IMR-90 (cell line): ENCODE measurements around the gene HAUS3. TPM values are rescaled to one million over a fixed set of nuclear protein-coding genes. Genes with fewer than 3 reads are reported as not detected.

ENCODE experiments used
- ATAC-seq: fragments of 200-7000 bp; cut with Tn5 transposase; 2 replicates; pipeline ENCODE4 v1.9.1; 2020; ENCODE audit warnings: low read depth, mild to moderate bottlenecking, moderate library complexity
- BruUV-seq: library from RNA; stranded (reverse); fragments of 400-500 nt; replicated peaks from 2 replicates; lab custom pipeline; 2021; lab: Mats Ljungman, UMichigan
- CTCF ChIA-PET: fragments of 300-600 bp; formaldehyde crosslinking; extraction: SDS; loops from one replicate; lab custom pipeline; 2021; ENCODE audit warnings: antibody characterized with exemption; lab: Yijun Ruan, JAX
- POLR2A ChIA-PET: fragments of 300-600 bp; sonication (Branson Sonifier 250); formaldehyde crosslinking; loops from one replicate; lab custom pipeline; 2022; ENCODE audit warnings: antibody characterized with exemption; ENCODE audit not compliant: unreplicated experiment; lab: Charles Lee
- DNase-seq: peaks from one replicate; pipeline ENCODE4 v3.0.0; 2013
- H2AFZ ChIP-seq: replicated peaks from 2 replicates; pipeline ENCODE3; 2013; ENCODE audit warnings: low read length, mild to moderate bottlenecking; ENCODE audit not compliant: poor library complexity
- H2AK5ac ChIP-seq: 2 replicates; pipeline ENCODE4 v1.6.1; 2013; ENCODE audit warnings: low read depth, low read length, inconsistent platforms
- H2AK9ac ChIP-seq: replicated peaks from 2 replicates; pipeline ENCODE3; 2013; ENCODE audit warnings: mild to moderate bottlenecking, low read depth, low read length, moderate library complexity; ENCODE audit not compliant: poor library complexity
- H2BK120ac ChIP-seq: 2 replicates; pipeline ENCODE4 v1.6.1; 2013; ENCODE audit warnings: low read depth, low read length, inconsistent platforms
- H2BK15ac ChIP-seq: 3 replicates; pipeline ENCODE4 v1.6.1; 2013; ENCODE audit warnings: low read depth, low read length, inconsistent platforms
- H2BK20ac ChIP-seq: 2 replicates; pipeline ENCODE4 v1.6.1; 2013; ENCODE audit warnings: low read depth, mild to moderate bottlenecking, inconsistent platforms, low read length, moderate library complexity
- H2BK5ac ChIP-seq: 2 replicates; pipeline ENCODE4 v1.6.1; 2013; ENCODE audit warnings: mild to moderate bottlenecking, low read depth, low read length, inconsistent platforms; ENCODE audit not compliant: poor library complexity, severe bottlenecking
- H3K14ac ChIP-seq: replicated peaks from 2 replicates; pipeline ENCODE4 v1.6.1; 2013; ENCODE audit warnings: low read depth, low read length, inconsistent platforms
- H3K18ac ChIP-seq: 2 replicates; pipeline ENCODE4 v1.6.1; 2013; ENCODE audit warnings: low read depth, low read length, control low read depth
- H3K23ac ChIP-seq: 2 replicates; pipeline ENCODE4 v1.6.1; 2013; ENCODE audit warnings: low read depth, low read length, inconsistent platforms
- H3K27ac ChIP-seq: 2 replicates; pipeline ENCODE4 v1.5.1; 2013; ENCODE audit warnings: mild to moderate bottlenecking, control low read depth, low read length; ENCODE audit not compliant: insufficient read depth
- H3K27me3 ChIP-seq: 2 replicates; pipeline ENCODE4 v1.6.1; 2013; ENCODE audit warnings: low read length; ENCODE audit not compliant: control insufficient read depth, insufficient read depth
- H3K36me3 ChIP-seq: 2 replicates; pipeline ENCODE4 v1.6.1; 2013; ENCODE audit warnings: low read length, mixed read lengths; ENCODE audit not compliant: control insufficient read depth, insufficient read depth
- H3K4ac ChIP-seq: 2 replicates; pipeline ENCODE4 v1.6.1; 2013; ENCODE audit warnings: low read depth, low read length, inconsistent platforms
- H3K4me1 ChIP-seq: 2 replicates; pipeline ENCODE4 v1.6.1; 2013; ENCODE audit warnings: low read length, mixed read lengths; ENCODE audit not compliant: control insufficient read depth, insufficient read depth
- H3K4me2 ChIP-seq: 2 replicates; pipeline ENCODE4 v1.6.1; 2013; ENCODE audit warnings: low read depth, mild to moderate bottlenecking, control low read depth, low read length, moderate library complexity
- H3K4me3 ChIP-seq: 2 replicates; pipeline ENCODE4 v1.5.1; 2013; ENCODE audit warnings: low read depth, mild to moderate bottlenecking, control low read depth, low read length, moderate library complexity; ENCODE audit not compliant: insufficient read depth
- H3K56ac ChIP-seq: 2 replicates; pipeline ENCODE4 v1.6.1; 2013; ENCODE audit warnings: low read length, inconsistent platforms; ENCODE audit not compliant: insufficient read depth; ENCODE audit errors: extremely low read depth
- H3K79me1 ChIP-seq, 2 experiments: 2 replicates each; pipeline ENCODE4 v1.6.1; 2013; ENCODE audit warnings: low read length in 2 of 2, inconsistent platforms in 1 of 2, low read depth in 1 of 2
- H3K9ac ChIP-seq: 2 replicates; pipeline ENCODE4 v1.6.1; 2013; ENCODE audit warnings: low read depth, low read length, control low read depth
- H3K9me1 ChIP-seq: 2 replicates; pipeline ENCODE4 v1.6.1; 2013; ENCODE audit warnings: low read length, inconsistent platforms; ENCODE audit not compliant: insufficient read depth
- H3K9me3 ChIP-seq: 2 replicates; pipeline ENCODE4 v1.6.1; 2013; ENCODE audit warnings: low read length; ENCODE audit not compliant: control insufficient read depth, insufficient read depth
- H4K20me1 ChIP-seq: 2 replicates; pipeline ENCODE4 v1.6.1; 2013; ENCODE audit warnings: low read length, inconsistent platforms; ENCODE audit not compliant: insufficient read depth
- H4K5ac ChIP-seq: 2 replicates; pipeline ENCODE4 v1.6.1; 2013; ENCODE audit warnings: mild to moderate bottlenecking, low read depth, low read length, control low read depth
- H4K8ac ChIP-seq, 2 experiments: 2 replicates each; pipeline ENCODE4 v1.6.1; 2013; ENCODE audit warnings: low read depth in 2 of 2, low read length in 2 of 2, control low read depth in 1 of 2, inconsistent platforms in 1 of 2
- H4K91ac ChIP-seq: 2 replicates; pipeline ENCODE4 v1.6.1; 2013; ENCODE audit warnings: low read depth, low read length, inconsistent platforms; ENCODE audit not compliant: insufficient read depth
- BHLHE40 ChIP-seq: fragments of 150-350 bp; IDR thresholded peaks from 2 replicates; pipeline ENCODE4 v1.6.1; 2016; ENCODE audit warnings: mild to moderate bottlenecking, low read depth, low read length
- CEBPB ChIP-seq: IDR thresholded peaks from 2 replicates; pipeline ENCODE4 v1.6.1; 2012; ENCODE audit warnings: low read depth, low read length, improper control_type of control experiment
- CHD1 ChIP-seq: IDR thresholded peaks from 2 replicates; pipeline ENCODE4 v1.6.1; 2012; ENCODE audit warnings: low read depth, low read length, improper control_type of control experiment
- MAFK ChIP-seq: IDR thresholded peaks from 2 replicates; pipeline ENCODE4 v1.6.1; 2012; ENCODE audit warnings: low read depth, low read length, improper control_type of control experiment
- MXI1 ChIP-seq: IDR thresholded peaks from 2 replicates; pipeline ENCODE4 v1.6.1; 2012; ENCODE audit warnings: low read depth, mild to moderate bottlenecking, low read length, moderate library complexity, borderline replicate concordance
- NFE2L2 ChIP-seq: fragments of 150-350 bp; IDR thresholded peaks from 2 replicates; pipeline ENCODE4 v1.6.1; 2016; ENCODE audit warnings: low read depth, mild to moderate bottlenecking, low read length
- POLR2A ChIP-seq: IDR thresholded peaks from 2 replicates; pipeline ENCODE4 v1.6.1; 2012; ENCODE audit warnings: mild to moderate bottlenecking, low read depth, low read length
- SMC3 ChIP-seq: fragments of 150-350 bp; IDR thresholded peaks from 2 replicates; pipeline ENCODE4 v1.6.1; 2016; ENCODE audit warnings: low read depth, mild to moderate bottlenecking, antibody characterized with exemption, low read length, moderate library complexity
- WGBS, 2 experiments: methylation state at CpG; one replicate each; pipeline versions ENCODE4 v1.1.5 to v1.1.7; 2013; ENCODE audit warnings: missing lambda C conversion rate in 2 of 2; ENCODE audit not compliant: insufficient read length in 1 of 2; ENCODE audit errors: extremely low coverage in 2 of 2; 5-methylcytosine and 5-hydroxymethylcytosine counted together
- dilution Hi-C: fragments of 300-500 bp; cut with HindIII; formaldehyde crosslinking; loops from one replicate; pipeline ENCODE4 v1.14.3; 2018; ENCODE audit warnings: low sequenced_read_pairs; ENCODE audit not compliant: unreplicated experiment
- in situ Hi-C: fragments of 300-500 bp; cut with MboI; formaldehyde crosslinking; loops from 3 replicates; pipeline ENCODE4 v1.14.3; 2019; ENCODE audit warnings: low sequenced_read_pairs, inconsistent platforms, mixed read lengths
- intact Hi-C: fragments of 100-400 bp; cut with micrococcal nuclease; formaldehyde crosslinking; loops from 2 replicates; pipeline ENCODE4 v1.10.0; 2022
- polyA plus RNA-seq, 3 experiments: library from polyadenylated mRNA; depleted of rRNA; stranded (reverse); fragments of >200 nt; gene quantifications; 2 replicates each; pipeline ENCODE4 v1.2.3, GENCODE V29; 2012; ENCODE audit warnings: low replicate concordance in 1 of 3
- total RNA-seq: library from RNA; depleted of rRNA; stranded (reverse); fragments of >200 nt; gene quantifications from 2 replicates; pipeline ENCODE4 v1.2.3, GENCODE V29; 2012
- TF ChIP-seq, protein P1 (sequence below): conservative IDR thresholded peaks from 2 replicates; pipeline ENCODE4 v1.5.1; 2012; ENCODE audit warnings: mild to moderate bottlenecking, low read depth, low read length, improper control_type of control experiment

Gene HAUS3
- total and polyA plus RNA-seq, 2 of the 4 experiments (the other 2 are of a cell fraction): 4.3 to 4.8 TPM

DNA sequence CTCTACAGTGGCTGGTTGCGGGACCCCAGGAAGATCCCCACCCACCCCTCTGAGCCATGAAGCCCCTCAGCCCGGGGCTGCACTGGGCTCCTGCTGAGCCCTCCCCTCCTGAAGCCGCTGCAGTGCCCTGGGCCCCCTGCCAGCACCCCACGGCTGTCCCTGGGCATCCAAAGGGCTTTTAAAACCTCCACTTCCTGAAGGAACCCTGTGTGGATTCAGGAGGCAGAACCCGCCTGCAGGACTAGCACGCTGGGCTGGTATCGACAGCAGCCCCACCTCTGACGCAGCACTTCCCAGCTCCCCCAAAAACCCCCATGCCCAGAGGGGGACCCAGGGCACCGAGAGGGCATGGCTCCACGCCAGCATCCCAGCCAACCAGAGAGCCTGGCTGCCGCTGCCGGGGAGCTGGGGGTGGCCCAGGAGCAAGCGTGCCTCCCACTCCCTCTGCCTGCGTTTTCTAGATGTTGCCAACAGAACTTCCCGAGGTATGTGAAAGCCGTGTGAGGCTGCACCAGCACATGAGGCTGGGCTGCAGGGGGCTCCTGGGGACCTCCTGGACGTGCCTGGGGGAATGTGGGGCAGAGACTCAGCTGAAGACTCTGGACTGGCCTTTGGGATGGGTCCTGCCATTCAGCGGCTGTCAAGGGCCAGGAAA lies 13.7 kb upstream of the HAUS3 start:
- no peak overlapping the region for H4K5ac ChIP-seq
- no peaks in the 10 kb centered on the region for H3K27me3 ChIP-seq
- H3K4me3 ChIP-seq: no peak overlapping the region
- TF ChIP-seq POLR2A (no peak), NFE2L2 (no peak), MXI1 (no peak), BHLHE40 (no peak), CHD1 (no peak), CEBPB (no peak), MAFK (no peak), SMC3 (no peak)
- TF ChIP-seq, protein P1, sequence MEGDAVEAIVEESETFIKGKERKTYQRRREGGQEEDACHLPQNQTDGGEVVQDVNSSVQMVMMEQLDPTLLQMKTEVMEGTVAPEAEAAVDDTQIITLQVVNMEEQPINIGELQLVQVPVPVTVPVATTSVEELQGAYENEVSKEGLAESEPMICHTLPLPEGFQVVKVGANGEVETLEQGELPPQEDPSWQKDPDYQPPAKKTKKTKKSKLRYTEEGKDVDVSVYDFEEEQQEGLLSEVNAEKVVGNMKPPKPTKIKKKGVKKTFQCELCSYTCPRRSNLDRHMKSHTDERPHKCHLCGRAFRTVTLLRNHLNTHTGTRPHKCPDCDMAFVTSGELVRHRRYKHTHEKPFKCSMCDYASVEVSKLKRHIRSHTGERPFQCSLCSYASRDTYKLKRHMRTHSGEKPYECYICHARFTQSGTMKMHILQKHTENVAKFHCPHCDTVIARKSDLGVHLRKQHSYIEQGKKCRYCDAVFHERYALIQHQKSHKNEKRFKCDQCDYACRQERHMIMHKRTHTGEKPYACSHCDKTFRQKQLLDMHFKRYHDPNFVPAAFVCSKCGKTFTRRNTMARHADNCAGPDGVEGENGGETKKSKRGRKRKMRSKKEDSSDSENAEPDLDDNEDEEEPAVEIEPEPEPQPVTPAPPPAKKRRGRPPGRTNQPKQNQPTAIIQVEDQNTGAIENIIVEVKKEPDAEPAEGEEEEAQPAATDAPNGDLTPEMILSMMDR: no peak
- no peak overlapping the region for H2AFZ ChIP-seq
- H4K91ac ChIP-seq: no peak overlapping the region
- ChIA-PET POLR2A (no interaction called here), CTCF (no interaction called here)
- peaks cover 80% of the 10 kb centered on the region for H4K20me1 ChIP-seq
- in situ Hi-C loops: no loop called here
- dilution Hi-C loops: no loop called here
- H3K27ac ChIP-seq: no peak overlapping the region
- H2BK5ac ChIP-seq: no peak overlapping the region
- no peak overlapping the region for H3K23ac ChIP-seq
- no peak for DNase-seq
- peaks cover 29 to 66% of the 10 kb centered on the region in 2 experiments for H3K79me1 ChIP-seq
- H3K4me1 ChIP-seq: peaks cover 6% of the 10 kb centered on the region; the same call in 1 of the 2 replicates
- no peak overlapping the region for H2AK9ac ChIP-seq
- no peak overlapping the region for H3K4me2 ChIP-seq
- no peak overlapping the region for H2BK120ac ChIP-seq
- intact Hi-C loops: no loop called here
- peaks cover 68% of the 10 kb centered on the region for H3K36me3 ChIP-seq
- no peak overlapping the region for H2BK15ac ChIP-seq
- H2AK5ac ChIP-seq: no peak overlapping the region
- peaks cover 4% of the 10 kb centered on the region; the same call in 1 of the 2 replicates for H3K9me1 ChIP-seq
- no TSS peak for BruUV-seq
- no peak for ATAC-seq
- H4K8ac ChIP-seq: no peak overlapping the region
- 47% methylated on average over 3 of the region's 18 CpGs; no CpG with 5 or more reads in 1 of the 2 experiments for WGBS, 2 experiments
- H3K9ac ChIP-seq: no peak overlapping the region
- no peak overlapping the region for H3K18ac ChIP-seq
- no peak overlapping the region for H2BK20ac ChIP-seq
- no peak overlapping the region for H3K56ac ChIP-seq
- no peak overlapping the region for H3K4ac ChIP-seq
- no peak overlapping the region for H3K14ac ChIP-seq
- no peaks in the 10 kb centered on the region for H3K9me3 ChIP-seq
